NCI-H82 treated with DMSO at 0.1 percent for 48 hours (cell line): ENCODE measurements around the gene CNIH1.
"Not testable (repeated sequence)": the region's sequence is repeated elsewhere in the genome, so short reads cannot be mapped to it uniquely, and the experiment has no call there.

ENCODE experiments used
- DNase-seq: peaks from one replicate; lab custom pipeline; 2025; ENCODE audit not compliant: unreplicated experiment; lab: John Stamatoyannopoulos, UW

CNIH1 gene

GRCh38 chr14:54470701-54471100 is 29.5 kb upstream of the CNIH1 start:
- no peak for DNase-seq

DNA sequence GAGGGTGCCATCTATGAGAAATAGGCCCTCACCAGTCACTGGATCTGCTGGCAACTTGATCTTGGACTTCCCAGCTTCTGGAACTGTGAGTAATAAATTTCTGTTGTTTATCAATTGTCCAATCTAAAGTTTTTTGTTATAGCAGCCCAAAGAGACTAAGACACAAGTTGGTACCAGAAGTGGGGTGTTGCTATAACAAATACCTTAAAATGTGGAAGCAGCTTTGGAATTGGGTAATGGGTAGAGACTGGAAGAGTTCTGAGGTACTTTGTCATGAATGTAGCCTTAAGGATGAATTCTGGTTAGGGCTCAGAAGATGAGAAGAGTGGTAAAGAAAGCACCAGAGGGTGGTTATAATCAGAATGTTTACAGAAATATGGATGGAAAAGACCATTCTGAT is 26.1 kb upstream of the CNIH1 start:
- no peak for DNase-seq

- peak; percentile 91 for DNase-seq
Measured at GRCh38 chr14:54465654-54466053, 24.5 kb upstream of the CNIH1 start.

- no peak for DNase-seq
Measured at GRCh38 chr14:54462048-54462447, 20.9 kb upstream of the CNIH1 start.

GRCh38 chr14:54459106-54459505 is 17.9 kb upstream of the CNIH1 start:
- no peak for DNase-seq

DNA sequence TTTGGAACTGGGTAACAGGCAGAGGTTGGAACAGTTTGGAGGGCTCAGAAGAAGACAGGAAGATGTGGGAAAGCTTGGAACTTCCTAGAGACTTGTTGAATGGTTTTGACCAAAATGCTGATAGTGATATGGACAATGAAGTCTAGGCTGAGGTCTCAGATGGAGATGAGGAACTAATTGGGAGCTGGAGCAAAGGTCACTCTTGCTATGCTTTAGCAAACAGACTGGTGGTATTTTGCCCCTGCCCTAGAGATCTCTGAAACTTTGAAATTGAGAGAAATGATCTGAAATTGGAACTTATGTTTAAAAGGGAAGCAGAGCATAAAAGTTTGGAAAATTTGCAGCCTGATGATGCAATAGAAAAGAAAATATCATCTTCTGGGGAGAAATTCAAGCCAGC is 17.4 kb upstream of the CNIH1 start:
- not testable (repeated sequence) for DNase-seq

- no peak for DNase-seq
Measured at GRCh38 chr14:54457609-54457996, 16.4 kb upstream of the CNIH1 start.

- not testable (repeated sequence) for DNase-seq
Measured at GRCh38 chr14:54456820-54457608, 15.8 kb upstream of the CNIH1 start.

GRCh38 chr14:54455363-54455762 is 14.2 kb upstream of the CNIH1 start:
- no peak for DNase-seq

GRCh38 chr14:54453990-54454389 is 12.8 kb upstream of the CNIH1 start:
- DNase-seq = not testable (repeated sequence)

GRCh38 chr14:54453252-54453651 is 12.1 kb upstream of the CNIH1 start:
- DNase-seq = no peak

DNA sequence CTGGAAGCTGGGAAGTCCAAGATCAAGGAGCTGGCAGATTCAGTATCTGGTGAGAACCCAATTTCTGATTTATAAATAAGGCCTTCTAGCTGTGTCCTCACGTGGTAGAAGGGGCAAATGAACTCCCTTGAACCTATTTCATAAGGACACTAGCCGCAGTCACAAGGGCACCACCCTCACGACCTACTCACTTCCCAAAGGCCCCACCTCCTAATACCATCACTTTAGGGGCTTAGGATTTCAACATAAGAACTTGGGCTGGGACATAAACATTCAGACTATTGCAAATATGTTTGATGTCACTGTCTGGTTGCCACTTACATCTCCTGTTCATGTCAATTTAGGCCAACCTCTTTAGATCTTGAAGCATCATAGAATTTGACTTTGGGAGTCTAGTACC is 10.8 kb upstream of the CNIH1 start:
- DNase-seq = no peak

DNA sequence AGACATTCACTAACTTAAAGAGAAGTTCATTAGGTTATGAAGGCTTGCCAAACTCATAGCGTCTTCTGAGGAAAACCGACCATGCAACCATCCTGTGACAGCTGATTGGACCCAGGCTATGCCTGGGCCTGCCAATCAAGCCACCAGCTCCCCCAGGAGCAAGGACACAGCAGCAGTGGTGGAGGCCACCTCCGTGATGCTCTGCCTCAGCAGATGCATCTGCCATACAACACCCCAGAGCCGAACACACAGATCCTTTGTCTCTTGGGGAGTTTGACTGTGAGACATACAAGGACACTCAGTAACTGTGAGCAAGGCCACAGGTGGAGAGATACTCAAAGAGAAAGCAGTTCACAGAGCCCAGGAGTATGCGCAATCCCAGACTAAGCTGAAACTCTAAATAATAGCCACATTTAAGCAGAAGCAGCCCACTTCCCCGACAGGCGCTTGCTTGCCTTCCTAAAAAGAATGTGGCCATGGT is 10.0 kb upstream of the CNIH1 start:
- DNase-seq = no peak

GRCh38 chr14:54450535-54450934 is 9.4 kb upstream of the CNIH1 start:
- DNase-seq = no peak

GRCh38 chr14:54447231-54447692 is 6.1 kb upstream of the CNIH1 start:
- no peak for DNase-seq

GRCh38 chr14:54446161-54446693 is 5.1 kb upstream of the CNIH1 start:
- DNase-seq = no peak

GRCh38 chr14:54444681-54445080 is 3.5 kb upstream of the CNIH1 start:
- no peak for DNase-seq

- DNase-seq = no peak
Measured at GRCh38 chr14:54443981-54444380, 2.8 kb upstream of the CNIH1 start.

GRCh38 chr14:54442961-54443360 is 1.8 kb upstream of the CNIH1 start:
- not testable (repeated sequence) for DNase-seq

- no peak for DNase-seq
Measured at GRCh38 chr14:54440476-54440872, 700 bp downstream of the CNIH1 start.

DNA sequence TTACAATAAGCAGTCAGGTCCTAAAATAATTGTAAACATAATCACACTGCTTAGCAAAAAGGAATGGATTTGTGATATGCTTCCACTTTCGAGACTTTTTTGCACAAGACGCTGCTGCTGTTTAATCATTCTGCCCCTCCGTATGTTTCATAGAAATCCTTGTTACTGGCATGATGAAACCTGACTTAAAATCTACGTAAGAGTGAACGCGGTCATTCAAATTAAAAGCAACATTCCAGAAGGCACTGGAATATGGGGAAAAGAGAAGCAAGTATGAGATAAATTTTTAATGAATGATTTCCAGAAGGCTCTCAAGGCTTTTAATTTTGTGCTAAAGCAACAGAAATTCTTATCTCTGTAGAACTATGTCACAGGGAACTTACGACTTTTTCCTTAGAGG is 1.1 kb downstream of the CNIH1 start:
- no peak for DNase-seq

GRCh38 chr14:54438703-54439102 is 2.5 kb downstream of the CNIH1 start:
- DNase-seq = no peak

DNA sequence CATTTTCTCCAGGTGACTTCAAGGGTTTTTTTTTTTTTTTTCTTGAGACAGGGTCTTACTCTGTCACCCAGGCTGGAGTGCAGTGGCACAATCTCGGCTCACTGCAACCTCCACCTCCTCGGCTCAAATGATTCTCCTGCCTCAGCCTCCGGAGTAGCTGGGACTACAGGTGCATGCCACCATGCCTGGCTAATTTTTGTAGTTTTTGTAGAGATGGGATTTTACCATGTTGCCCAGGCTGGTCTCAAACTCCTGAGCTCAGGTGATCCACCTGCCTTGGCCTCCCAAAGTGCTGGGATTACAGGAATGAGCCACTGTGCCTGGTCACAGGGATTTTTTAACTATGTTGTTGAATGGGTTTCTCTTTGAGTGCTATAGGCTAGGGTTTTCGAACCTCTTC is 3.2 kb downstream of the CNIH1 start:
- DNase-seq = not testable (repeated sequence)
